ENCODE results near the gene HOXB5.

DNA sequence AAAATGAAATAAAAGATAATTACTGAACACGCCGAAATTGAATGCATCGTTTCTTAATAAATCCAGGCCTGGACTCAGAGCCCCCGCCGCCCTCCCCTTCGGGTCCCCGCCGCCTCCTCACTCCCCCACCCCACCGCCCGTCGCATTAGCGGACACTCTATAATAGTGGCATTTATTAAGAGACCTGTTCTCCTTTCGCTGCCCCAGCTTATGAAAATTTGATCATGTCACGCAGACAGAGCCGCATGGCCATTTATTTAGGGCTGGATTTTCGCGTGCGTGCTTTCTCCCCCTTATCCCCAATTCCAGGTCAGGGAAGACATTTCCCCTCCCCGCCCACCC lies 42.4 kb downstream of the HOXB5 start:
- TF ChIP-seq, protein P1, sequence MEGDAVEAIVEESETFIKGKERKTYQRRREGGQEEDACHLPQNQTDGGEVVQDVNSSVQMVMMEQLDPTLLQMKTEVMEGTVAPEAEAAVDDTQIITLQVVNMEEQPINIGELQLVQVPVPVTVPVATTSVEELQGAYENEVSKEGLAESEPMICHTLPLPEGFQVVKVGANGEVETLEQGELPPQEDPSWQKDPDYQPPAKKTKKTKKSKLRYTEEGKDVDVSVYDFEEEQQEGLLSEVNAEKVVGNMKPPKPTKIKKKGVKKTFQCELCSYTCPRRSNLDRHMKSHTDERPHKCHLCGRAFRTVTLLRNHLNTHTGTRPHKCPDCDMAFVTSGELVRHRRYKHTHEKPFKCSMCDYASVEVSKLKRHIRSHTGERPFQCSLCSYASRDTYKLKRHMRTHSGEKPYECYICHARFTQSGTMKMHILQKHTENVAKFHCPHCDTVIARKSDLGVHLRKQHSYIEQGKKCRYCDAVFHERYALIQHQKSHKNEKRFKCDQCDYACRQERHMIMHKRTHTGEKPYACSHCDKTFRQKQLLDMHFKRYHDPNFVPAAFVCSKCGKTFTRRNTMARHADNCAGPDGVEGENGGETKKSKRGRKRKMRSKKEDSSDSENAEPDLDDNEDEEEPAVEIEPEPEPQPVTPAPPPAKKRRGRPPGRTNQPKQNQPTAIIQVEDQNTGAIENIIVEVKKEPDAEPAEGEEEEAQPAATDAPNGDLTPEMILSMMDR (conservative IDR thresholded peaks at IDR 0.05 in 1 of 2, IDR thresholded peaks at IDR 0.05 in 1 of 2; ENCODE audit: extremely low read depth in 1 of 2, insufficient read depth in 1 of 2, low read depth in 1 of 2, low read length in 2 of 2) = no peak
- no peak for TF ChIP-seq EZH2 (IDR thresholded peaks at IDR 0.05; ENCODE audit: borderline replicate concordance, low read length)
